Nephron (organoid): Measurements from ENCODE around the gene XPNPEP1.

Experiments
- H3K27ac Mint-ChIP-seq, 3 experiments: 2 replicates each; pipeline ENCODE4 v1.8.0; 2020; ENCODE audit warnings: mixed read lengths in 3 of 3, mild to moderate bottlenecking in 2 of 3, moderate library complexity in 1 of 3
- H3K27me3 Mint-ChIP-seq: 2 replicates; pipeline ENCODE4 v1.8.0; 2021; ENCODE audit warnings: low read depth, mild to moderate bottlenecking, moderate library complexity, mixed read lengths
- H3K36me3 Mint-ChIP-seq: 2 replicates; pipeline ENCODE4 v1.8.0; 2020; ENCODE audit warnings: low read depth, mixed read lengths
- H3K4me1 Mint-ChIP-seq: 2 replicates; pipeline ENCODE4 v1.8.0; 2020; ENCODE audit warnings: mixed read lengths
- H3K4me3 Mint-ChIP-seq, 3 experiments: 2 replicates each; pipeline ENCODE4 v1.8.0; 2020; ENCODE audit warnings: mild to moderate bottlenecking in 3 of 3, mixed read lengths in 3 of 3, moderate library complexity in 2 of 3
- H3K9me3 Mint-ChIP-seq: 2 replicates; pipeline ENCODE4 v1.8.0; 2020; ENCODE audit warnings: mixed read lengths
- TF ChIP-seq, protein P1 (sequence below), 3 experiments: fragments of 200-600 bp; sonication (generic); IDR thresholded peaks; one replicate each; pipeline ENCODE4 v1.5.0; 2021; ENCODE audit warnings: antibody characterized with exemption in 3 of 3; ENCODE audit not compliant: unreplicated experiment in 3 of 3

Gene XPNPEP1

DNA sequence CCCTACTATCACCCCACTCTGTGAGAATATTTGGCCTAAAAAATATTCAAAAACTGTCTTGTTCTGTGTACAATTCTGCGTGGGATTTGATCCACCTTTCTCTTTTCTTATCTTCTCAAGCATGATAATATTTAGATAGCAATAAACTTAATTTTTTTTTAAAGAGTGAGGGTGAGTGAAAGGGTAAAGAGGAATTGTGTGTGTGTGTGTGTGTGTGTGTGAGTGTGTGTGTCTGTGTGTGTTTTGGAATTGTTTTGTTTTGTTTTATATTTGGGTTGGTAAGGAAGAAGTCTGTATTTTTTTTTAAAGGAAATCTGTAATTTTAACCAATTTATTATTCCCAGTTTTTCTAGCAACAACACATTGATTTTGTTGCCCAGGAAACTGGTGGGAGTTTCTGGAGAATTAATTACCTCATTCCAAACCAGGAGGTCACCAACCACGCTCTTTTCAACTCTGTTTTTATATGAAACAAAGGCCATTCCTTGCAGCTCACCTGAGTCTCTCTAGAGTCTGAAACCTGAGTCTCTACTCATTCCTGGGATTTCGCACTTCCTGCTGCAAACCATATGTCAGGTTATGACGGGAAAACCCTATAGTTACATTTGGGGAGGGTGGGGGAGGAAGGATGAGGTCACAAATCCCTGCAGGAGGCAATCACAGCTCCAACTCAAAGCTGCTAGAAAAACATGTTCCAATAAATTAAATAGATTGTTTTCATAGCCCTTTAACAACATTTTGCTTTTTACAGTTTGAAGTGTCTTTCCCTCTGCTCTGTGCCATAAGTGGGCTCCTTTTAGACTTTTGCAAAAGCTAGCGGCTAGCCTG, 38.1 kb upstream of the XPNPEP1 start:
- H3K27ac Mint-ChIP-seq = peak overlapping the region; percentile 83 to 98 (median 89)

DNA sequence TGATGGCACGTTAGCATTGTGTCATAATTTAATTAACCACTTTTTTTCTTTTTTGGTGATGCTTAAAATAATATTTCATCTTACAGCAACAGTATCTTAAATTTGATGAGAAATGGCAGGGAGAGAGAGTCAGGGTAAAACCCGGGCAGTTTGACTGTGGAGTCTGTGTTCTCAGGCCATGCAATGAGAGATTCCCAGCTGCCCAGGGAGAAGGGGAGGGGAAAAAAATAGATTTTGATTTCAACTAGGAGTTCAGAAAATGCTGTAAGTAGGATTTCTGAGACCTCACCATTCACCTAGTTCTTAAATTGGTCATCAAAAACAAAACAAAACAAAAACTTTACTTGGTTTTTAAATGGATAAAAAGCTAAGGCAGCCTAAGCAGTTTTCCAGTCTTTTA, 37.4 kb upstream of the XPNPEP1 start:
- Mint-ChIP-seq H3K27ac (peak overlapping the region; percentile 83 to 98 (median 89)), H3K36me3 (no peaks in the 10 kb centered on the region), H3K4me3 (peak overlapping the region in 1 of 3 experiments; percentile 6), H3K9me3 (no peaks in the 10 kb centered on the region), H3K4me1 (peaks cover 80% of the 10 kb centered on the region), H3K27me3 (no peaks in the 10 kb centered on the region)
- TF ChIP-seq, protein P1, sequence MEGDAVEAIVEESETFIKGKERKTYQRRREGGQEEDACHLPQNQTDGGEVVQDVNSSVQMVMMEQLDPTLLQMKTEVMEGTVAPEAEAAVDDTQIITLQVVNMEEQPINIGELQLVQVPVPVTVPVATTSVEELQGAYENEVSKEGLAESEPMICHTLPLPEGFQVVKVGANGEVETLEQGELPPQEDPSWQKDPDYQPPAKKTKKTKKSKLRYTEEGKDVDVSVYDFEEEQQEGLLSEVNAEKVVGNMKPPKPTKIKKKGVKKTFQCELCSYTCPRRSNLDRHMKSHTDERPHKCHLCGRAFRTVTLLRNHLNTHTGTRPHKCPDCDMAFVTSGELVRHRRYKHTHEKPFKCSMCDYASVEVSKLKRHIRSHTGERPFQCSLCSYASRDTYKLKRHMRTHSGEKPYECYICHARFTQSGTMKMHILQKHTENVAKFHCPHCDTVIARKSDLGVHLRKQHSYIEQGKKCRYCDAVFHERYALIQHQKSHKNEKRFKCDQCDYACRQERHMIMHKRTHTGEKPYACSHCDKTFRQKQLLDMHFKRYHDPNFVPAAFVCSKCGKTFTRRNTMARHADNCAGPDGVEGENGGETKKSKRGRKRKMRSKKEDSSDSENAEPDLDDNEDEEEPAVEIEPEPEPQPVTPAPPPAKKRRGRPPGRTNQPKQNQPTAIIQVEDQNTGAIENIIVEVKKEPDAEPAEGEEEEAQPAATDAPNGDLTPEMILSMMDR (IDR thresholded peaks at IDR 0.05; ENCODE audit: unreplicated experiment in 3 of 3) = no peak

More for the DNA sequence above, 38.1 kb upstream of the XPNPEP1 start:
- H3K4me3 Mint-ChIP-seq = peak overlapping the region in 2 of 3 experiments; percentile 40 to 51
- H3K36me3 Mint-ChIP-seq = no peaks in the 10 kb centered on the region
- TF ChIP-seq, protein P1 (IDR thresholded peaks at IDR 0.05; ENCODE audit: unreplicated experiment in 3 of 3) = no peak
- no peaks in the 10 kb centered on the region for H3K9me3 Mint-ChIP-seq
- H3K4me1 Mint-ChIP-seq = peaks cover 81% of the 10 kb centered on the region
- no peaks in the 10 kb centered on the region for H3K27me3 Mint-ChIP-seq

DNA sequence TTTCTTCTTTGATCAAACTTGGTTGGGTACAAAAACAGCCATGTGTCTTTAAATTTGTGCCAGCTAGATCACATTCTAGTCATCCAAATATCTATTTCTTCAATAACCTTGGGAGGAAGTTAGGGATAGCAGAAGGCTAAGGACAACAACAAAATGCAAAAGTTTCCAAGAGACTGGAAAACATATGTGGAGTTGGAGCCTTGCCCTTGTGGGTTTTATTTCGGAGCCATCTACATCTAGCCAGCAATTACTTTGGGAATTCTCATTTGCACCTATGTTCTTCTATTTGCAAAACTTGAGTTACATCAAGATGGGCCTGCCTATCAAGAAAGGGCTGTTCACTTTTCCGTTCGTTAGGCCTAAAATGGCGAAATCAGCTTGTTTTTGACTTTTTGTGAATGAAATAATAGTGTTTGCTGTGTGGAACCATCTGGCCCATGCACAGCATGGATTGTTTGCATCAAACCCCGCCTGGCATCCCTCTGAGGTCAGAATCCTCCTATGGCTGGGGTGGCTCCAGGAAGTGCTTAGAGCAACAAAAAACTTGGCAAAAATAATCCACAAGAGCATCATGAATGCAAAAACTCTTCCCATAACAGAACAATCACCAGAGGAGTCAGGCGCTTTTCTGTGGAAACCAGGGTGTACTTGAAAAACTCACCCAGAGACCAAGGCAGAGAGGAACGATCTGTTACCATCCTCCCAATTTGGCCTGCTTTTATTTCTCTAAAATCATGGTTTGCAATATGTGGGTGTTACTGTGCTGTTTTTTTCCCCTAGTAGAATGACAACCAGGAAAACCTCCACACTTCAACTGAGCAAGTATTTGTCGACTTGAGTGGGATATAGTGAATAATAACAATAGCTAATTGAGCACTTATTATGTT, 36.2 kb upstream of the XPNPEP1 start:
- peak overlapping the region; percentile 42 to 89 (median 88) for H3K27ac Mint-ChIP-seq
- H3K4me3 Mint-ChIP-seq = no peak overlapping the region
- no peaks in the 10 kb centered on the region for H3K9me3 Mint-ChIP-seq
- TF ChIP-seq, protein P1 (IDR thresholded peaks at IDR 0.05; ENCODE audit: unreplicated experiment in 3 of 3) = no peak
- no peaks in the 10 kb centered on the region for H3K36me3 Mint-ChIP-seq
- no peaks in the 10 kb centered on the region for H3K27me3 Mint-ChIP-seq
- peaks cover 73% of the 10 kb centered on the region for H3K4me1 Mint-ChIP-seq

DNA sequence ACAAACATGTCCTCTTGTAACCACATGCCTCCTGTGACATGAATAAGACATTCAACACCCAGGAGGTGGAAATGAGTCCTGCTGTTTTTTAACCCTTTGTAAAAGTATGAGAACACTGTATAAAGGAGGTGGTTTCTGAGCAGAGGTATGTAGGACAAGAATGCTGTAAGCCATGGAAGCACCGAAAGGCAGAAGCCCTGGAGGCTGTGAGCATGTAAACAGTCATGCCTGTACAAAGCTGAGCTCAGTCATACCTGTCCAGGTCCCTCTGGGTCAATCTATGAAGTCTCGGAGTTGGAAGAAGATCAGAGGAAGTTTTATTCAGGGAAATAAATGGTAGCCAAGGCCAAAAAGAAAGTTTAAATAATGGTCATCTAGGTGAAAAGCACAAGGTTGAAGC, 34.7 kb upstream of the XPNPEP1 start:
- H3K27ac Mint-ChIP-seq = peak overlapping the region; percentile 42 to 89 (median 88)
- peaks cover 59% of the 10 kb centered on the region for H3K4me1 Mint-ChIP-seq
- peaks cover 5% of the 10 kb centered on the region for H3K36me3 Mint-ChIP-seq
- no peak overlapping the region for H3K4me3 Mint-ChIP-seq
- H3K27me3 Mint-ChIP-seq = no peaks in the 10 kb centered on the region
- H3K9me3 Mint-ChIP-seq = peaks cover 6% of the 10 kb centered on the region
- TF ChIP-seq, protein P1 (IDR thresholded peaks at IDR 0.05; ENCODE audit: unreplicated experiment in 3 of 3) = no peak

DNA sequence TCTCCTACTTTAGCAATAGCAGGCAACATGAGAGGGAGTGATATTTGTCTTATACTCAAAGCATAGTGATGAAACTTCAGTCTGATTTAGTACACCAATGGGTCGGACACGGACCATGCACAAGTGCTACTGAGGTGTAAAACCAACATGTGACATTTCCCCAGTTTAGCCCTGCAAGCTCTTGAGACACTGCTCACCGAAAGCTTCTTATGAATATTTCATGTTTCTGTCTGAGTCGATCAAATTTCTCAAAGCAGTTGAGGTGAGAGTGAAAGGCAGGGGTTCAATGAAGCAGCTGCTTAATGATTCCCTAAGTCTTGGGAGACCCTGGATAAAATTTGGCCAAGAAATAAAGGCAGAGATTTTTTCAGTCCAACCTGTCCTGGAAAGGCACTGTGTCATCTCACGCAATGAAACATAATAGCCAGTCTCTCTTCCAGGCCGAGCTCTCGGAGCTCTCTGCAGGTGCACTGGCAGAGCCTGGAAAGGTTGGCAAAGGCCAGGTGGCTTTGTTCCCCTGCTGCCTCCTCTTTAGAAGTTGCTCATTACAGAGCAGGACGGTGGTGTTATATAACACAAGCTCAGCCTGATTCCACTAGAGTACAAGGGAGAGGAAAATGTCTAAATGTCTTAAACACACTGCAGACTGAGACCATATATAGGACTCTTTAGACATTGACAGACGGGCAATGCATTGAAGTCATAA, 33.9 kb upstream of the XPNPEP1 start:
- Mint-ChIP-seq H3K36me3 (peaks cover 9% of the 10 kb centered on the region), H3K27ac (peak overlapping the region; percentile 42 to 89 (median 88)), H3K4me1 (peaks cover 53% of the 10 kb centered on the region), H3K9me3 (peaks cover 8% of the 10 kb centered on the region), H3K4me3 (no peak overlapping the region), H3K27me3 (no peaks in the 10 kb centered on the region)
- TF ChIP-seq, protein P1 (IDR thresholded peaks at IDR 0.05; ENCODE audit: unreplicated experiment in 3 of 3) = no peak
